ENCODE results near the gene SNAI3. TPM values are rescaled to one million over a fixed set of nuclear protein-coding genes. Genes with fewer than 3 reads are reported as not detected.

The SNAI3 gene
- total and polyA plus RNA-seq, 11 donors = 0.76 to 9.5 (median 1.7) TPM

GRCh38 chr16:88630941-88631340, 55.4 kb downstream of the SNAI3 start:
- intact Hi-C loops (cut with DNase I) = no loop called here
- Histone ChIP-seq H3K9me3 (no peaks in the 10 kb centered on the region), H3K27me3 (peaks cover 0 to 10% (median 0%) of the 10 kb centered on the region in 9 donors), H3K4me3 (no peak overlapping the region), H3K4me1 (peaks cover 0 to 42% (median 22%) of the 10 kb centered on the region in 12 donors), H3K36me3 (peaks cover 0 to 68% (median 53%) of the 10 kb centered on the region in 9 donors), H3K27ac (peak overlapping the region in 9 of 12 donors; percentile 3 to 74 (median 42))
- TF ChIP-seq POLR2A (IDR thresholded peaks at IDR 0.05) = no peak
- no peak for TF ChIP-seq CTCF (IDR thresholded peaks at IDR 0.05)
- 86 to 93% (median 88%) methylated on average over 16 to 23 of the region's 23 CpGs for WGBS, 4 donors
- ATAC-seq (no peak), DNase-seq (peak in 1 of 5 donors; percentile 47)

GRCh38 chr16:88630433-88630832, 55.9 kb downstream of the SNAI3 start:
- intact Hi-C loops (cut with DNase I) = no loop called here
- 86 to 97% (median 92%) methylated on average over 6 to 12 of the region's 12 CpGs for WGBS, 4 donors
- Histone ChIP-seq H3K4me3 (no peak overlapping the region), H3K9me3 (no peaks in the 10 kb centered on the region), H3K4me1 (peaks cover 0 to 42% (median 19%) of the 10 kb centered on the region in 12 donors), H3K27ac (peak overlapping the region in 8 of 12 donors; percentile 3 to 74 (median 48)), H3K36me3 (peaks cover 0 to 73% (median 58%) of the 10 kb centered on the region in 9 donors), H3K27me3 (peaks cover 0 to 5% (median 0%) of the 10 kb centered on the region in 9 donors)
- TF ChIP-seq CTCF (IDR thresholded peaks at IDR 0.05) = no peak
- TF ChIP-seq POLR2A (IDR thresholded peaks at IDR 0.05) = no peak
- no peak for ATAC-seq
- peak in 1 of 5 donors; percentile 52 for DNase-seq

GRCh38 chr16:88629835-88630234, 56.5 kb downstream of the SNAI3 start:
- Histone ChIP-seq H3K9me3 (no peaks in the 10 kb centered on the region), H3K4me3 (no peak overlapping the region), H3K27me3 (no peaks in the 10 kb centered on the region), H3K36me3 (peaks cover 2 to 79% (median 64%) of the 10 kb centered on the region in 9 donors), H3K27ac (no peak overlapping the region), H3K4me1 (peaks cover 0 to 37% (median 14%) of the 10 kb centered on the region in 12 donors)
- ATAC-seq = no peak
- 86 to 97% (median 87%) methylated on average over 8 to 9 of the region's 9 CpGs for WGBS, 4 donors
- TF ChIP-seq POLR2A (IDR thresholded peaks at IDR 0.05) (no peak), CTCF (IDR thresholded peaks at IDR 0.05) (no peak)
- peak in 1 of 5 donors; percentile 51 for DNase-seq
- intact Hi-C loops (cut with DNase I) = no loop called here

GRCh38 chr16:88628512-88628974, 57.8 kb downstream of the SNAI3 start:
- WGBS, 4 donors = 22 to 30% (median 27%) methylated on average over 8 to 12 of the region's 12 CpGs
- TF ChIP-seq POLR2A (IDR thresholded peaks at IDR 0.05) (no peak), CTCF (IDR thresholded peaks at IDR 0.05) (peak; percentile 35 to 69 (median 53))
- no peaks in the 10 kb centered on the region for H3K27me3 ChIP-seq
- intact Hi-C loops (cut with DNase I) = no loop called here
- peak overlapping the region in 10 of 12 donors; percentile 1 to 80 (median 66) for H3K27ac ChIP-seq
- peak; percentile 84 to 92 (median 88) for ATAC-seq
- H3K4me3 ChIP-seq = no peak overlapping the region
- no peaks in the 10 kb centered on the region for H3K9me3 ChIP-seq
- DNase-seq = peak; percentile 70 to 86 (median 75)
- peaks cover 0 to 24% (median 7%) of the 10 kb centered on the region in 12 donors for H3K4me1 ChIP-seq
- peaks cover 3 to 92% (median 77%) of the 10 kb centered on the region in 9 donors for H3K36me3 ChIP-seq

Small RNAs within 50 kb of the gene (microRNA-seq; reads per million reads assigned to microRNA genes)
- gene MIR4722 = 0 to 0.06 (median 0) reads per million in 4 donors

Other genes starting within 250 kb of the SNAI3 start
- 1 to 10 TPM; 1.3 to 6.1 (median 4.1) TPM for gene ZFPM1, start 233.2 kb downstream of the SNAI3 start, total RNA-seq
- 1 to 10 TPM; 1.6 to 6.3 TPM for gene ZFPM1, start 233.2 kb downstream of the SNAI3 start, polyA plus RNA-seq
- gene ZC3H18, start 116.1 kb downstream of the SNAI3 start, total RNA-seq = 10 to 100 TPM in 8 of 9 donors, 1 to 10 TPM in 1; 8.4 to 28.4 (median 21.9) TPM
- 10 to 100 TPM; 20.5 to 23.7 TPM for gene ZC3H18, start 116.1 kb downstream of the SNAI3 start, polyA plus RNA-seq
- not detected for gene IL17C, start 47.9 kb downstream of the SNAI3 start, total RNA-seq
- not detected for gene IL17C, start 47.9 kb downstream of the SNAI3 start, polyA plus RNA-seq
- gene CYBA, start 35.5 kb downstream of the SNAI3 start, total RNA-seq = 100 to 1,000 TPM in 1 of 9 donors, 10 to 100 TPM in 8; 22.6 to 227 (median 34.4) TPM
- gene CYBA, start 35.5 kb downstream of the SNAI3 start, polyA plus RNA-seq = 10 to 100 TPM; 46.5 to 48.8 TPM
- gene MVD, start 23.4 kb downstream of the SNAI3 start, total RNA-seq = 10 to 100 TPM; 17.5 to 26.8 (median 20.6) TPM
- 10 to 100 TPM; 22.3 to 41.2 TPM for gene MVD, start 23.4 kb downstream of the SNAI3 start, polyA plus RNA-seq
- 10 to 100 TPM in 8 of 9 donors, 1 to 10 TPM in 1; 9.3 to 28.5 (median 15.4) TPM for gene RNF166, start 19.9 kb upstream of the SNAI3 start, total RNA-seq
- gene RNF166, start 19.9 kb upstream of the SNAI3 start, polyA plus RNA-seq = 10 to 100 TPM; 14.7 to 21.8 TPM
- gene CTU2, start 20.0 kb upstream of the SNAI3 start, total RNA-seq = 10 to 100 TPM in 7 of 9 donors, 1 to 10 TPM in 2; 6.5 to 20.8 (median 12.3) TPM
- 10 to 100 TPM; 16.0 to 20.8 TPM for gene CTU2, start 20.0 kb upstream of the SNAI3 start, polyA plus RNA-seq
- gene PIEZO1, start 98.7 kb upstream of the SNAI3 start, total RNA-seq = 10 to 100 TPM; 14.2 to 59.7 (median 19.7) TPM
- 10 to 100 TPM; 31.2 to 45.0 TPM for gene PIEZO1, start 98.7 kb upstream of the SNAI3 start, polyA plus RNA-seq
- 1 to 10 TPM in 4 of 9 donors, under 1 TPM in 5; 0.23 to 6.1 (median 0.70) TPM for gene CDT1, start 117.3 kb upstream of the SNAI3 start, total RNA-seq
- gene CDT1, start 117.3 kb upstream of the SNAI3 start, polyA plus RNA-seq = under 1 TPM; 0.19 to 0.40 TPM
- gene APRT, start 125.4 kb upstream of the SNAI3 start, total RNA-seq = 10 to 100 TPM; 26.6 to 75.8 (median 44.2) TPM
- gene APRT, start 125.4 kb upstream of the SNAI3 start, polyA plus RNA-seq = 100 to 1,000 TPM in 1 of 2 donors, 10 to 100 TPM in 1; 62.6 to 129 TPM
- gene GALNS, start 170.4 kb upstream of the SNAI3 start, total RNA-seq = 10 to 100 TPM; 10.7 to 22.7 (median 13.3) TPM
- gene GALNS, start 170.4 kb upstream of the SNAI3 start, polyA plus RNA-seq = 10 to 100 TPM; 14.1 to 16.4 TPM
- gene TRAPPC2L, start 170.6 kb upstream of the SNAI3 start, total RNA-seq = 10 to 100 TPM; 20.3 to 65.7 (median 44.2) TPM
- gene TRAPPC2L, start 170.6 kb upstream of the SNAI3 start, polyA plus RNA-seq = 10 to 100 TPM; 30.3 to 51.3 TPM
- gene PABPN1L, start 180.2 kb upstream of the SNAI3 start, total RNA-seq = not detected
- not detected for gene PABPN1L, start 180.2 kb upstream of the SNAI3 start, polyA plus RNA-seq

All from heart left ventricle (tissue), 16 donors.